Dermis microvascular lymphatic vessel endothelial cell (primary cell): Measurements from ENCODE around the gene MMP15. TPM values are rescaled to one million over a fixed set of nuclear protein-coding genes. Genes with fewer than 3 reads are reported as not detected.

Experiments used
- DNase-seq, 2 donors: peaks; one replicate each; pipeline versions ENCODE4 v3.0.0 to v3.0.0-alpha.2; 2010; ENCODE audit warnings: low read depth in 2 of 2
- total RNA-seq: library from RNA; depleted of rRNA; stranded (reverse); fragments of >200 nt; gene quantifications from 2 replicates; pipeline ENCODE4 v1.2.1, GENCODE V29; 2014

Gene MMP15
- total RNA-seq, 1 donor from 2014 or later = 6.9 TPM

DNA sequence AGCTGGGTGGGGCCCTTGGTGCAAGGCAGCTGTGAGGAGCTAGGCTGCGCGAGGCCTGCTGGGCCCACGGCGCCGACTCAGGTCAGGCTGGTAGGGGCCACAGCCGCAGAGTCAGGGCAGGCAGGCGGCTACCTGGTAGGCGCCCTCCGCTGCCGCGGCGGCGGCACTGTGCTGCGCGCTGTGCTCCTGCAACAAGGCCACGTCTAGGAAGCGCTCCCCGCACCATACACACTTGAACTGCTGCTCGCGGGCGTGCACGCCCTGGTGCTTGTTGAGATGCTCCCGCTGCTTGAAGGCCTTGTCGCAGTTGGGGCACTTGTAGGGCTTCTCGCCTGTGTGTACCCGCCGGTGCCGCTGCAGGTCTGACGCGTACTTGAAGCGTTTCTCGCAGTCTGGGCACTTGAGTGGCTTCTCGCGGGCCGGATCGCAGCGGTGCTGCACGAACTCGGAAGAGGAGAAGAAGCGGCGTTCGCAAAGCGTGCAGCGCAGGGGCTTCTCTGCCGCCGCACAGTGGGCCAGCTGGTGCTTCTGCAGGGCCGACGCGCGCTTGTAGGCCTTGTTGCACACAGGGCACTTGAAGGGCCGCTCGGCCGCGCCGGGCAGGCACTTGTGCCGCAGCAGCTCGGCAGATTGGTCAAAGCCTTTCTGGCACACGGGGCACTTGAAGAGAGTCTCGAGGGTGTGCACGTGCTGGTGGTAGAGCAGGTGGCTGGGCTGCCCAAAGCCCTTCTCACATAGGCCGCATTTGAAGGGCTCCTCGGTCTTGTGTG, 29.0 kb upstream of the MMP15 start:
- no peak for DNase-seq

DNA sequence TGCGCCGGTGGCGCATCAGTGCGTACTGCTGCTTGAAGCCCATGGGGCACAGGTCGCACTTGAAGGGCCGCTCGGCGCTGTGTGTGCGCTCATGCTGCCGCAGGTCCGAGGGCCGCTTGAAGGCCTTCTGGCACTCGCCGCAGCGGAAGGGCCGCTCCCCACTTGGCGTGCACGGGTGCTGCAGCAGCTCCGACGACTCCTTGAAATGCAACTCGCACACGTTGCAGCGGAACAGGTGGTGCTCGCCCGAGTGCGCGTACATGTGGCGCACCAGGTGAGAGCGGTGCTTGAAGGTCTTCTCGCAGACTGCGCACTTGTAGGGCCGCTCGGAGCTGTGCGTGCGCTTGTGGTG, 28.4 kb upstream of the MMP15 start:
- no peak for DNase-seq

- no peak for DNase-seq
Measured at GRCh38 chr16:57997528-57998265, 27.9 kb upstream of the MMP15 start.

- DNase-seq = no peak
Measured at GRCh38 chr16:57998486-57998885, 27.1 kb upstream of the MMP15 start.

- DNase-seq = no peak
Measured at GRCh38 chr16:57998992-57999365, 26.6 kb upstream of the MMP15 start.

DNA sequence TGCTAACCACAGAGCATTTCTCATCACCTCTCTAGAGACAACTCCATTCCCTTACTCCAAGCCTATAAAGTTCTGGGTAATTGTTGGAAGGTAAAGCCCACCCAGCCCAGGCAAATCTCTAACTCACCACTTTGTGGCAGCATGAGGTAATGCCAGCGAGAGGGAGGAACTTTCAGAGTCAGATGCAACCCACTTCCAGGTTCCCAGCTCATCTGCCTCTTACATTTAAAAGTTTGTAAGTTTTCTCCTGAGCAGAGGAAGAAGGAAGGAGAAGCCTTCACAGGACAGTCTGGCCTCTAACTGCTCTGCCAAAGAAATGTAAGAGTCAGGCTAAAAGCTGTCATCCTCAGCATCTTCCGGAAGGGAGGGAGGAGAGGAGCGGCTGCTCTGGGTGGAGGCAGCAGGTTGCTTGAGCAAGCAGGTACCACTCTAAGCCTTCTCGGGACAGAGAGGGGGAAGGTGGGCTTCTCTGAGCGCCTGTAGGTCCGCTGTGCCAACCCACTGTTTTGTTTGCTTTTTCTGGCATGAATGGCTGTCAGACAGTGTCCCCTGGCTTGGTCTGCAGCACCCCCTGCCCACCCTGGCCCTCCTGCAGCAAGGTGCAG, 26.1 kb upstream of the MMP15 start:
- DNase-seq = peak in 1 of 2 donors; percentile 35

- DNase-seq = no peak
Measured at GRCh38 chr16:57999971-58000705, 25.4 kb upstream of the MMP15 start, which contains the start of gene ZNF319. ZNF319 (minus strand) TSS chr16:58000672; CDS start chr16:57998265, 2,407 bp downstream.

GRCh38 chr16:58000706-58001676, 24.6 kb upstream of the MMP15 start, which contains the start of gene USB1:
USB1 (plus strand) TSS chr16:58001407; CDS start chr16:58001484, 77 bp downstream.
- peak; percentile 57 to 78 for DNase-seq

DNA sequence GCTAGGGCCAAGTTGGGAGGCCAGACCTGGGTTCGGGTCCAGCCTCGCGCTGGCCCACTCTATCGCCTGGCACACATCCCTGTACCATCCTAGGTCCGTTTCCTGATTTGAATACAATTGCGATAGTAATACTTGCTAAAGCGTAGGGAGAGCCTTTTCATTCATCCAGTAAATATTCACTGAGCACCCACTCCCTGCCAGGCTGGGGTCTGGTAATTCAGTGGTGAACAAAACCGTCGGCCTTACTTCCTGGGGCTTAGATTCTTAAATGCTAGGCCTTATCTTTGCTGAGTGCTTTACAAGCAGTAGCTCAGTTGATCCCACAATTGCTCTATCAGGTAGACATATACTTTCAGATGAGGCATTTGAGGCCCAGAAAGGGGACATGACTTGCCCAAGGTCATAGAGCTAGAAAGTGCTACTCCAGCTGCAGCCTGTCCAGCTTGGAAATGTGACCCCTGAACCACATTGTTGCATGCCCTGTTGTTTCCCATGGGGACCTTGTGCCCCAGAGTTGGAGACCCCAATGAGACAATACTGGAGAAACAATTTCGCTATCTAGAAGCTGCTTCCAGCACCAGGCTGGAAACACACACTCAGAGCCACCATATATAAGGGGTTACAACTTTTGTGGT, 23.7 kb upstream of the MMP15 start:
- DNase-seq = no peak

GRCh38 chr16:58002416-58002800, 23.1 kb upstream of the MMP15 start:
- no peak for DNase-seq

- no peak for DNase-seq
Measured at GRCh38 chr16:58002936-58003335, 22.6 kb upstream of the MMP15 start.

DNA sequence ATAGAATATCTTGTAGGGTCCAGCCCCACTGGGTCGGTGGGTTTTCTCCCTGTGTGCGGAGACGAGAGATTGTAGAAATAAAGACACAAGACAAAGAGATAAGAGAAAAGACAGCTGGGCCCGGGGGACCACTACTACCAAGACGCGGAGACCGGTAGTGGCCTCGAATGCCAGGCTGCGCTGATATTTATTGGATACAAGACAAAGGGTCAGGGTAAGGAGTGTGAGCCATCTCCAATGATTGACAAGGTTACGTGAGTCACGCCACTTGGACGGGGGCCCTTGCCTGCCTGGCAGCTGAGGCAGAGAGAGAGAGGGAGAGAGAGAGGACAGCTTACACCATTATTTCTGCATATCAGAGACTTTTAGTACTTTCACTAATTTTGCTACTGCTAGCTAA, 20.8 kb upstream of the MMP15 start:
- peak in 1 of 2 donors; percentile 55 for DNase-seq

GRCh38 chr16:58009856-58010416, 15.6 kb upstream of the MMP15 start:
- no peak for DNase-seq

DNA sequence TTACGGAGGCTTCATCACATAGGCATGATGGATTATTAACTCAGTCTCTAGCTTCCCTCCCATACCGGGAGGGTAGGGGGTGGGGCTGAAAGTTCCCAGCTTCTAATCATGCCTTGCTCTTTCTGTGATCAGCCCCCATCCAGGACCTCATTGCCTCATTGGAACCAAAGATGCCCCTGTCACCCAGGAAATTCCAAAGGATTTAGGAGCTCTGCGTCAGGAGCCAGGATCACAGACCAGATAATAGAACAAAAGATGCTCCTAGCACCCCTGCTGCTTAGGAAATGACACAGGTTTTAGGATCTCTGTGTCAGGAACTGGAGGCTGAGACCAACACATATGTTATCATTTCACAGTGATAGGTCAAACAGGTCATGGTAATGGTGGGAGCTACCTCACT, 14.7 kb upstream of the MMP15 start:
- no peak for DNase-seq

- DNase-seq = no peak
Measured at GRCh38 chr16:58011652-58012051, 13.9 kb upstream of the MMP15 start.

DNA sequence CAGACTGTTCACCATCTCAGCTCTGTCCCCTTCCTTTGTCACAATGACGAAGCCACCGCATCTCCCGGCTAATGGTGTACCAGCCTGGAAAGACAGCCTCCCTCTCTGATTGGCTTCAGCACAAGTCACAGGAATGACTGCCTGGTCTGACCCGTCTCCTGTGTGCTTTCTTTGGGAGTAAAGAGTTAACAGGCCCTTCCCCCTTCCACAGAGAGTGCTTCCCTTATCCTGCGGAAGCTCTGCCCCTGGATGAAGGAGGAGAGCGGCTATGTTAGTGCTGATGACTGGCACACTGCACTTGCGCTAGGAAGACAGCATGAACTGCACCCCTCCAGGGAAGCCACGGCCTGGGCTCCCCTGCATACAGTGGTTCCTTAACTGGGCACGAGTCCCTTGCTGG, 13.1 kb upstream of the MMP15 start:
- no peak for DNase-seq

DNA sequence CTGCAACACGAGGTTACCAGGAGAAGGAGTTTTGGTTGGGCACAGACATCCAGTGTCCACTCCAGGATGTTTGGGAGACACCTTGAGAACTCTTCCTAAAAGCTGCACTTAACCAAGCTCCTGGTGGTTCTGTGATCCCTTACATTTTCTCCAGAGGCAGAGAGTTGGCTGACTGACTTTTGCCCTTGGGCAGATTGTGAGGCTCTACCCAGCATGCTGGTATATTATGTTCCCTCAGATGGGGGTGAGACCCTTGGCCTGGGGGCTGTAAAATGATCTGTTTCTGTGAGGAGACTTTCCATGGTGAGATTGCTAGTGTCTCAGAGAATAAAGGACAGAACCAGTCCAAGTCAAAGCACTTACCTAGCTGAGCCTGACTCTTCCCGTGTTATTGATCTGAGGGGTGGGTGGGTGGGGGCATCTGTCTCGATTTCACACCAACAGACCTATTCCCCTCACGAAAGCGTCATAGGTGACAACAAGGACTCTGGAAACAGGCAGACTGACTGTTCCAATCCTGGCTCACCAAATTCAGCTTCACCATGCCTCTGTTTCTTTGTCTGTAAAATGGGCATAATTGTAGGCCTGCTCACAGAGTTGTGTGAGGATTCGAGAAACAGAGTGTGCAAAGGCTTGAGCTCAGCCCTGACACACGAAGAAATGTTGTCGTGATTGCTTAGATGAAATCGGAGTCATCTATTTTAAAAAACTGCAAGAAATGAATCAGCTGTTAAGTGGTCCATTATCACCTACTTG, 12.2 kb upstream of the MMP15 start:
- DNase-seq = no peak

- DNase-seq = no peak
Measured at GRCh38 chr16:58016840-58017446, 8.6 kb upstream of the MMP15 start.

DNA sequence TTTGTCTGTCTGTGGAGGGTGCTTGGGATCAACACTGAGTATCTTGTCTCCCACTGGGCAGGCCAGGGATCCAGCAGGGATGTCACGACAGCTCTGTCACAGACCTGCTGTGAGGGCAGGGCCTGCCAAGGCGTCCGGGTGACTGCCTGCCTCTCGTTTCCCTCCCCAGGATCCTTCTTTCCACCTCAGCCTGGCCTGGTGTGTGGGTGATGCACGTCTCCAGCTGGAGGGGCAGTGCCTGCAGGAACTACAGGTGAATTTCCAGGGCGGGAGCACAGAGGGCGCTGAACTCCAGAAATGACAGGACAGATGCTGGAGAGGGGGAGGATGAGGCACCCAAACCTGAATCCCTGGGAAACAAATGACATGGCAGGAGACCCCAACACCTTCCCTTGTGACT, 6.8 kb upstream of the MMP15 start:
- no peak for DNase-seq
